HEK293T (cell line): ENCODE results near the gene LTB4R2.

Source experiments
- CTCF ChIA-PET: fragments of 350-600 bp; formaldehyde crosslinking; extraction: SDS; loops from one replicate; lab custom pipeline; 2021; ENCODE audit warnings: antibody characterized with exemption, inconsistent platforms; lab: Yijun Ruan, JAX
- POLR2A ChIA-PET: fragments of 350-600 bp; formaldehyde crosslinking; extraction: SDS; loops from one replicate; lab custom pipeline; 2020; ENCODE audit warnings: antibody characterized with exemption, inconsistent platforms; lab: Yijun Ruan, JAX
- DNase-seq: peaks from one replicate; pipeline ENCODE4 v3.0.0; 2012; ENCODE audit warnings: mixed read lengths; ENCODE audit errors: extremely low spot score
- ARNT ChIP-seq: fragments of 450-650 bp; IDR thresholded peaks from 2 replicates; pipeline ENCODE4 v1.6.1; 2017; ENCODE audit warnings: mild to moderate bottlenecking
- BHLHE40 ChIP-seq: fragments of 450-650 bp; IDR thresholded peaks from 2 replicates; pipeline ENCODE4 v1.6.1; 2016; ENCODE audit warnings: mild to moderate bottlenecking, moderate library complexity, borderline replicate concordance
- CTBP1 ChIP-seq: fragments of 450-650 bp; IDR thresholded peaks from 2 replicates; pipeline ENCODE4 v1.6.1; 2016; ENCODE audit warnings: borderline replicate concordance
- ELF4 ChIP-seq: fragments of 450-650 bp; IDR thresholded peaks from 2 replicates; pipeline ENCODE4 v1.6.1; 2017; ENCODE audit warnings: antibody characterized with exemption
- FOXA1 ChIP-seq: fragments of 450-650 bp; IDR thresholded peaks from 2 replicates; pipeline ENCODE4 v1.6.1; 2016; ENCODE audit warnings: mild to moderate bottlenecking
- FOXK2 ChIP-seq: fragments of 450-650 bp; IDR thresholded peaks from 2 replicates; pipeline ENCODE4 v1.6.1; 2016; ENCODE audit warnings: mild to moderate bottlenecking
- FOXM1 ChIP-seq: fragments of 450-650 bp; IDR thresholded peaks from 2 replicates; pipeline ENCODE4 v1.6.1; 2017; ENCODE audit warnings: mild to moderate bottlenecking, borderline replicate concordance
- HDGF ChIP-seq: fragments of 450-650 bp; IDR thresholded peaks from 2 replicates; pipeline ENCODE4 v1.6.1; 2017; ENCODE audit warnings: antibody characterized with exemption, borderline replicate concordance
- L3MBTL2 ChIP-seq: fragments of 450-650 bp; conservative IDR thresholded peaks from 2 replicates; pipeline ENCODE4 v1.6.1; 2016; ENCODE audit warnings: mild to moderate bottlenecking
- LEF1 ChIP-seq: fragments of 450-650 bp; IDR thresholded peaks from 2 replicates; pipeline ENCODE4 v1.6.1; 2017; ENCODE audit warnings: mild to moderate bottlenecking, borderline replicate concordance
- NFRKB ChIP-seq: fragments of 450-650 bp; IDR thresholded peaks from 2 replicates; pipeline ENCODE4 v1.6.1; 2016; ENCODE audit warnings: mild to moderate bottlenecking, moderate library complexity
- SP1 ChIP-seq: fragments of 450-650 bp; IDR thresholded peaks from 2 replicates; pipeline ENCODE4 v1.6.1; 2017
- SUZ12 ChIP-seq: fragments of 450-650 bp; IDR thresholded peaks from 2 replicates; pipeline ENCODE4 v1.6.1; 2016; ENCODE audit warnings: mild to moderate bottlenecking
- TARDBP ChIP-seq: fragments of 450-650 bp; IDR thresholded peaks from 2 replicates; pipeline ENCODE4 v1.6.1; 2016
- ZNF384 ChIP-seq: fragments of 450-650 bp; IDR thresholded peaks from 2 replicates; pipeline ENCODE4 v1.6.1; 2016
- TF ChIP-seq, protein P1 (sequence below): fragments of 450-650 bp; IDR thresholded peaks from 2 replicates; pipeline ENCODE4 v1.6.1; 2016

Gene LTB4R2

DNA sequence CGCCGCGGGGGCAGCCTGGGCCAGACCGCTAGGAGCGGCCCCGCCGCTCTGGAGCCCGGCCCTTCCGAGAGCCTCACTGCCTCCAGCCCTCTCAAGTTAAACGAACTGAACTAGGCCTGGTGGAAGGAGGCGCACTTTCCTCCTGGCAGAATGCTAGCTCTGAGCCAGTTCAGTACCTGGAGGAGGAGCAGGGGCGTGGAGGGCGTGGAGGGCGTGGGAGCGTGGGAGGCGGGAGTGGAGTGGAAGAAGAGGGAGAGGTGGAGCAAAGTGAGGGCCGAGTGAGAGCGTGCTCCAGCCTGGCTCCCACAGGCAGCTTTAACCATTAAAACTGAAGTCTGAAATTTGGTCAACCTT is 6.6 kb downstream of the LTB4R2 start:
- no peak for TF ChIP-seq ELF4
- TF ChIP-seq FOXK2 = no peak
- no peak for TF ChIP-seq L3MBTL2
- ChIA-PET CTCF (interaction anchor here (2.9 kb wide), 1 partner anchor 9 kb away, joined by 14 read pairs; the partner anchor contains the start of gene CIDEB), POLR2A (no interaction called here)
- no peak for DNase-seq

DNA sequence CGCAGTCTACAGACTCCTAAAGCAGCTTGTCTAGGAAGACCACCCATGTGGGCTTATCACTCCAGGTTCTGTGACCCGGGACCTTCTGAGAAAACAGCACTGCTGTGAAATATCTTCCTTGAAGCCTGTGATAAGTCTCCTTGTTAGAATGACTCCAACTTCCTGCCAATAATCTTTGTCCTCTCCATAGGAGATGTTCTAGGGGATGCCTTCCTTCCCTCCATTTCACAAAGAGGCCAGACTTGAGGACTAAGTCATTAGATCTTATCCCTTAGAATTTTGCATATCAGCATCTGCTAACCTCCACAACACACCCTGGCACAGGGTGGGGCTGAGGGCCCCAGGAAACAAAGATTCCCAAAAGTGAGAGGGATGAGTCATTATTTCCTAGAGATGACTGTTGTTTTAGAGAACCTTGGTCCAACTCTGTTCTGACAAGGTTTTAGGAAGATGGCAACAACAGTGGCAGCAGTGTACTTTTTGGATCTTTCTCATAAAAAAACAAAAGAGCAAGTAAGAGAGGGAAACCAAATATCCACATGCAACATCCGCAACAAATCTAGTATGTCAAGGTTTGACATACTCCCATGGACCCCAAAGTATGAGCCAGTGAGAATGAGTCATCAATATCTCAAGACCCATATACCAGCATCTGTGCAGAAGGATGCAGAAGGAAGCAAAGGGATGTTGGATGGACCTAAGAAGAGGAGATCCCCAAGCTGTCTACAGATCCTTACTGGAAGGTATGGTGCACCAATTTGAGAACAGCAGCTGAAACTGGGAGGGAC is 7.4 kb downstream of the LTB4R2 start:
- POLR2A ChIA-PET = no interaction called here

DNA sequence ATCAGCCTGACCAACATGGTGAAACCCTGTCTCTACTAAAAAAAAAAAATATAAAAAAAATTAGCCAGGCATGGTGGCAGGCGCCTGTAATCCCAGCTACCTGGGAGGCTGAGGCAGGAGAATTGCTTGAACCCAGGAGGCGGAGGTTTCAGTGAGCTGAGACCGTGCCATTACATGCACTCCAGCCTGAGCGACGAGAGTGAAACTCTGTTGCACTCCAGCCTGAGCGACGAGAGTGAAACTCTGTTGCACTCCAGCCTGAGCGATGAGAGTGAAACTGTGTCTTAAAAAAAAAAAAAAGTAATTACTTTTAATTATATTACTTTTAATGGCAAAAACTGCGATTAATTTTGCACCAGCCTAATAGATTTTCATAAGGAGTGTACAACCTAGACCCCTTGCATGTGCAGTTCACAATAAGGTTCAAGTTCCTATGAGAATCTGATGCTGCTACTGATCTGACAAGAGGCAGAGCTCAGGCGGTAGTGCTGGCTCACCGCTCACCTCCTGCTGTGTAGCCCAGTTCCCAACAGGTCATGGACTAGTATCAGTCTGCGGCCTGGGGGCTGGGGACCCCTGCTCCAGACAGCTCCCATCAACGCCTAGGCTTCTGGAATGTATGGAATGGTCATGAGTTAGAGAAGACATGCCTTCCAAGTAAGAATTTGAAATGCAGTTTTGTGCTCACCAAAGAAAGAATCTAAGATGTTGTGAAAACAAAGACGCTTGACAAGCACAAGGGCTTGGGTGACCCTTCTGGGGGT is 11.5 kb downstream of the LTB4R2 start:
- TF ChIP-seq BHLHE40 (no peak), FOXK2 (no peak), LEF1 (no peak), L3MBTL2 (no peak), SUZ12 (no peak), SP1 (no peak), ELF4 (no peak), FOXA1 (no peak)
- TF ChIP-seq, protein P1, sequence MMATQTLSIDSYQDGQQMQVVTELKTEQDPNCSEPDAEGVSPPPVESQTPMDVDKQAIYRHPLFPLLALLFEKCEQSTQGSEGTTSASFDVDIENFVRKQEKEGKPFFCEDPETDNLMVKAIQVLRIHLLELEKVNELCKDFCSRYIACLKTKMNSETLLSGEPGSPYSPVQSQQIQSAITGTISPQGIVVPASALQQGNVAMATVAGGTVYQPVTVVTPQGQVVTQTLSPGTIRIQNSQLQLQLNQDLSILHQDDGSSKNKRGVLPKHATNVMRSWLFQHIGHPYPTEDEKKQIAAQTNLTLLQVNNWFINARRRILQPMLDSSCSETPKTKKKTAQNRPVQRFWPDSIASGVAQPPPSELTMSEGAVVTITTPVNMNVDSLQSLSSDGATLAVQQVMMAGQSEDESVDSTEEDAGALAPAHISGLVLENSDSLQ = no peak
- ChIA-PET CTCF (interaction anchor here (1.6 to 1.9 kb wide), 2 partner anchors 13 to 110 kb away, joined by 10 to 11 read pairs; partner anchors contain the start of gene CIDEB), POLR2A (interaction anchor here (0.9 to 1.1 kb wide), 2 partner anchors 50 to 120 kb away, joined by 3 to 4 read pairs; partner anchors contain the start of gene RABGGTA)
- no peak for DNase-seq

More for the DNA sequence above, 7.4 kb downstream of the LTB4R2 start:
- no peak for DNase-seq
- TF ChIP-seq FOXM1 (no peak), LEF1 (no peak), FOXK2 (no peak), SUZ12 (no peak), ELF4 (no peak), FOXA1 (no peak), ARNT (no peak), HDGF (no peak), ZNF384 (no peak), L3MBTL2 (no peak), NFRKB (no peak), BHLHE40 (no peak), TARDBP (no peak), CTBP1 (no peak)
- TF ChIP-seq, protein P1 = no peak
- CTCF ChIA-PET = interaction anchor here (0.7 to 2.9 kb wide), 2 partner anchors 10 to 114 kb away, joined by 3 to 14 read pairs; partner anchors contain the start of gene CIDEB

DNA sequence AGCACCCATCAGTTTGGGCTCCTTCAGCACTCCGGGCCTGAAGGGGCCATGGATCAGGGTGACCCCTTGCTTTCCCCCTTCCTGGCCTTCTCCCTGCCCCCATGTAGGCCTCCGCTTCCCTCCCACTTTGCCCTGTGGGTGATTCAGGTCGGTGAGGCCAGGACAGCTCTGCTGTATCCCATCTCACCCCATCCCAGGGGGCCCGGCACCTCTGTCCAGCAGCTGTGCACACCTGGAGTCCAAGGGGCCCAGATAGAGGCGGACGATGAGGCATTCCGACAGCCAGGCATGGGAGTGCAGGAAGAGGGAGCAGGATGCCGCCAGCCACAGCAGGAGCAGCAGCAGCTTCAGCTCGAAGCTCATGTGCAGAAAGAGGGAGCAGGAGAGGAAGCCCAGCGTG is 12.7 kb downstream of the LTB4R2 start:
- ChIA-PET POLR2A (interaction anchor here (0.9 to 1.4 kb wide), 3 partner anchors 51 to 119 kb away, joined by 3 to 5 read pairs (median 4); partner anchors contain the start of genes KHNYN and RABGGTA), CTCF (interaction anchor here (0.8 to 1.9 kb wide), 4 partner anchors 11 to 109 kb away, joined by 4 to 11 read pairs (median 7); partner anchors contain the start of gene CIDEB)
- DNase-seq = no peak
- TF ChIP-seq TARDBP (no peak), L3MBTL2 (no peak), ELF4 (no peak), HDGF (no peak), NFRKB (no peak), ZNF384 (no peak), FOXK2 (no peak), LEF1 (no peak), FOXA1 (no peak)
- TF ChIP-seq, protein P1 = no peak

DNA sequence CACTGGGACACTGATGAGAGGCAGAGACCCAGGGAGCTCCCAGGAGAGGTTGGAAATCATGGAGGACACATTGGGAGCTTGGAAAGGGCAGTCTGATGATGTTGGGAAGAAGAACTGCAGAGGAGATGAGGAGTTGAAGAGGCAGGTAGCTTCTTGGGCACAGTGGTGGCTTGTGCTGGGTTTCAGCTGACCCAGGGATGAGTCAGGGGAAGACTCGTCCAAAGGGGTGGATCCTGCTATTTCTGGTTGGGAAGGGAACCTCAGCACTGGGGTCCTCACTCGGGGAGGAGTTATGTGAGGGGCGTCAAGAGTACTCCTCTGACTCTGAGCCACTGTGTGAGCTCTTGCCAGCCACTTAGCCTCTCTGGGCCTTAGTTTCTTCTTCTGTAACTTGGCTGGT is 13.4 kb downstream of the LTB4R2 start:
- CTCF ChIA-PET = interaction anchor here (1.0 to 1.3 kb wide), 2 partner anchors 16 to 80 kb away, joined by 4 to 5 read pairs; partner anchors contain the start of gene CIDEB

More for the DNA sequence above, 13.4 kb downstream of the LTB4R2 start:
- no peak for DNase-seq
- POLR2A ChIA-PET = interaction anchor here (1.0 to 1.4 kb wide), 2 partner anchors 107 to 119 kb away, joined by 3 to 5 read pairs; partner anchors contain the start of gene KHNYN
- TF ChIP-seq HDGF (no peak), FOXM1 (no peak), ARNT (no peak), ELF4 (no peak), NFRKB (no peak), L3MBTL2 (no peak), ZNF384 (no peak), TARDBP (no peak), BHLHE40 (no peak)
